SK-N-SH treated with all-trans-retinoic acid at 6 μM for 48 hours (cell line): ENCODE measurements around the gene CCDC57.
"Not testable (repeated sequence)": the region's sequence is repeated elsewhere in the genome, so short reads cannot be mapped to it uniquely, and the experiment has no call there.

Source experiments
- ATAC-seq: fragments of 200-7000 bp; cut with Tn5 transposase; 3 replicates; pipeline ENCODE4 v1.9.1; 2020; ENCODE audit warnings: mild to moderate bottlenecking, moderate library complexity
- ARNTL ChIP-seq: fragments of 450-650 bp; formaldehyde crosslinking; IDR thresholded peaks from 2 replicates; pipeline ENCODE4 v1.5.0; 2020; ENCODE audit warnings: low read depth, mild to moderate bottlenecking, moderate library complexity, borderline replicate concordance
- BACH2 ChIP-seq: fragments of 250-450 bp; sonication (Bioruptor Pico); IDR thresholded peaks from 2 replicates; pipeline ENCODE4 v1.9.0; 2021; ENCODE audit warnings: mild to moderate bottlenecking, borderline replicate concordance
- CREB5 ChIP-seq: fragments of 250-450 bp; sonication (Bioruptor Pico); IDR thresholded peaks from 2 replicates; pipeline ENCODE4 v1.5.1; 2020; ENCODE audit warnings: low read depth, mild to moderate bottlenecking, moderate library complexity
- CSDC2 ChIP-seq: fragments of 250-450 bp; sonication (Bioruptor Pico); IDR thresholded peaks from 2 replicates; pipeline ENCODE4 v1.5.0; 2020; ENCODE audit warnings: mild to moderate bottlenecking, moderate library complexity
- CSRNP3 ChIP-seq: fragments of 250-450 bp; sonication (Bioruptor Pico); IDR thresholded peaks from 2 replicates; pipeline ENCODE4 v1.5.1; 2021; ENCODE audit warnings: mild to moderate bottlenecking, moderate library complexity
- ESRRG ChIP-seq: fragments of 250-450 bp; sonication (Bioruptor Pico); IDR thresholded peaks from 2 replicates; pipeline ENCODE4 v1.6.1; 2021; ENCODE audit warnings: mild to moderate bottlenecking
- GLIS3 ChIP-seq: fragments of 250-450 bp; sonication (Bioruptor Pico); IDR thresholded peaks from 2 replicates; pipeline ENCODE4 v1.5.0; 2020; ENCODE audit warnings: mild to moderate bottlenecking, moderate library complexity
- ISL1 ChIP-seq: fragments of 250-450 bp; sonication (Bioruptor Pico); IDR thresholded peaks from 2 replicates; pipeline ENCODE4 v2.1.2; 2022; ENCODE audit warnings: mild to moderate bottlenecking, moderate library complexity
- OSR1 ChIP-seq: fragments of 250-450 bp; sonication (Bioruptor Pico); IDR thresholded peaks from 2 replicates; pipeline ENCODE4 v1.8.0; 2022; ENCODE audit warnings: moderate library complexity, mild to moderate bottlenecking, inconsistent platforms
- PATZ1 ChIP-seq: fragments of 250-450 bp; sonication (Bioruptor Pico); IDR thresholded peaks from 2 replicates; pipeline ENCODE4 v1.8.0; 2020; ENCODE audit warnings: mild to moderate bottlenecking, moderate library complexity, borderline replicate concordance
- PPARA ChIP-seq: fragments of 250-450 bp; sonication (Bioruptor Pico); IDR thresholded peaks from 2 replicates; pipeline ENCODE4 v1.5.0; 2020; ENCODE audit warnings: mild to moderate bottlenecking, borderline replicate concordance
- RARB ChIP-seq: fragments of 250-450 bp; sonication (Bioruptor Pico); IDR thresholded peaks from 2 replicates; pipeline ENCODE4 v1.8.0; 2021; ENCODE audit warnings: mild to moderate bottlenecking, moderate library complexity
- SNAI2 ChIP-seq: fragments of 250-450 bp; sonication (Bioruptor Pico); IDR thresholded peaks from 2 replicates; pipeline ENCODE4 v1.5.0; 2020; ENCODE audit warnings: mild to moderate bottlenecking, moderate library complexity
- TCF4 ChIP-seq: fragments of 250-450 bp; sonication (Bioruptor Pico); IDR thresholded peaks from 2 replicates; pipeline ENCODE4 v1.8.0; 2021; ENCODE audit warnings: mild to moderate bottlenecking, moderate library complexity, borderline replicate concordance
- TSHZ2 ChIP-seq: fragments of 250-450 bp; sonication (Bioruptor Pico); IDR thresholded peaks from 2 replicates; pipeline ENCODE4 v1.5.0; 2020; ENCODE audit warnings: mild to moderate bottlenecking, moderate library complexity
- ZC3H10 ChIP-seq: fragments of 250-450 bp; sonication (Bioruptor Pico); IDR thresholded peaks from 2 replicates; pipeline ENCODE4 v1.5.1; 2021; ENCODE audit warnings: mild to moderate bottlenecking, moderate library complexity
- ZFP3 ChIP-seq: fragments of 250-450 bp; sonication (Bioruptor Pico); IDR thresholded peaks from 2 replicates; pipeline ENCODE4 v1.5.0; 2020; ENCODE audit warnings: mild to moderate bottlenecking, moderate library complexity
- ZFP30 ChIP-seq: fragments of 450-650 bp; formaldehyde crosslinking; IDR thresholded peaks from 2 replicates; pipeline ENCODE4 v1.5.0; 2022; ENCODE audit warnings: mild to moderate bottlenecking, moderate library complexity
- ZNF565 ChIP-seq: fragments of 450-650 bp; formaldehyde crosslinking; conservative IDR thresholded peaks from 2 replicates; pipeline ENCODE4 v1.5.0; 2020; ENCODE audit warnings: low read depth, mild to moderate bottlenecking, moderate library complexity
- ZNF70 ChIP-seq: fragments of 450-650 bp; formaldehyde crosslinking; IDR thresholded peaks from 2 replicates; pipeline ENCODE4 v1.5.0; 2020; ENCODE audit warnings: mild to moderate bottlenecking, moderate library complexity
- ZNF8 ChIP-seq: fragments of 450-650 bp; formaldehyde crosslinking; IDR thresholded peaks from 2 replicates; pipeline ENCODE4 v1.5.0; 2020; ENCODE audit warnings: mild to moderate bottlenecking, moderate library complexity

Gene CCDC57

GRCh38 chr17:82194765-82195164, 17.9 kb downstream of the CCDC57 start:
- ATAC-seq: no peak
- TF ChIP-seq ZNF565 (CRISPR knock-in tag): no peak
- TF ChIP-seq OSR1: no peak
- no peak for TF ChIP-seq ZFP30 (CRISPR knock-in tag)
- no peak for TF ChIP-seq RARB (CRISPR knock-in tag)
- no peak for TF ChIP-seq CSRNP3 (CRISPR knock-in tag)
- TF ChIP-seq ZNF70 (CRISPR knock-in tag): no peak
- no peak for TF ChIP-seq ESRRG
- no peak for TF ChIP-seq ZC3H10 (CRISPR knock-in tag)
- TF ChIP-seq TCF4 (CRISPR knock-in tag): no peak
- TF ChIP-seq CREB5: no peak

GRCh38 chr17:82193520-82194220, 19.0 kb downstream of the CCDC57 start:
- TF ChIP-seq PPARA (CRISPR knock-in tag) (no peak), ARNTL (CRISPR knock-in tag) (no peak), ZC3H10 (CRISPR knock-in tag) (no peak), CSDC2 (CRISPR knock-in tag) (no peak), ISL1 (no peak), GLIS3 (CRISPR knock-in tag) (no peak), RARB (CRISPR knock-in tag) (no peak), CSRNP3 (CRISPR knock-in tag) (no peak), PATZ1 (CRISPR knock-in tag) (no peak), TSHZ2 (no peak), TCF4 (CRISPR knock-in tag) (no peak), OSR1 (no peak)
- ATAC-seq: no peak

GRCh38 chr17:82193050-82193449, 19.6 kb downstream of the CCDC57 start:
- ATAC-seq: not testable (repeated sequence)

- TF ChIP-seq BACH2 (CRISPR knock-in tag): no peak
- no peak for TF ChIP-seq ZFP3 (CRISPR knock-in tag)
- no peak for TF ChIP-seq CREB5
- TF ChIP-seq ZNF565 (CRISPR knock-in tag): no peak
- no peak for TF ChIP-seq SNAI2
- no peak for TF ChIP-seq ZFP30 (CRISPR knock-in tag)
- no peak for TF ChIP-seq ZNF8
- peak; percentile 23; the same call in 2 of the 3 replicates for ATAC-seq
These were observed 24.4 kb downstream of the CCDC57 start for GRCh38 chr17:82188001-82188961.
